HFFc6 (cell line): ENCODE measurements around the gene RFC1. TPM values are rescaled to one million over a fixed set of nuclear protein-coding genes. Genes with fewer than 3 reads are reported as not detected.
"Not testable (repeated sequence)": the region's sequence is repeated elsewhere in the genome, so short reads cannot be mapped to it uniquely, and the experiment has no call there.

Experiments used
- DNase-seq: peaks from one replicate; pipeline ENCODE4 v3.0.0-alpha.2; 2018
- H3K27ac Mint-ChIP-seq: 2 replicates; pipeline ENCODE4 v1.8.0; 2020; ENCODE audit warnings: mild to moderate bottlenecking, mixed read lengths
- H3K27me3 Mint-ChIP-seq: 2 replicates; pipeline ENCODE4 v1.8.0; 2021; ENCODE audit warnings: mild to moderate bottlenecking, moderate library complexity, mixed read lengths; ENCODE audit not compliant: insufficient read depth
- H3K36me3 Mint-ChIP-seq: 2 replicates; pipeline ENCODE4 v1.8.0; 2021; ENCODE audit warnings: low read depth, mixed read lengths
- H3K4me1 Mint-ChIP-seq: 2 replicates; pipeline ENCODE4 v1.8.0; 2020; ENCODE audit warnings: low read depth, mixed read lengths
- H3K4me3 Mint-ChIP-seq: 2 replicates; pipeline ENCODE4 v1.8.0; 2020; ENCODE audit warnings: mild to moderate bottlenecking, moderate library complexity, mixed read lengths
- H3K9me3 Mint-ChIP-seq: 2 replicates; pipeline ENCODE4 v1.8.0; 2020; ENCODE audit warnings: mild to moderate bottlenecking, mixed read lengths
- CTCF ChIP-seq: fragments of 200-600 bp; sonication (generic); IDR thresholded peaks from 2 replicates; pipeline ENCODE4 v1.5.0; 2021; ENCODE audit warnings: antibody characterized with exemption, mild to moderate bottlenecking
- total RNA-seq, 6 experiments: library from RNA; stranded (reverse); fragmentation: NEBNext Ultra II Directional; extraction: Animal tissue kit (Norgen Biotek cat#: 25700); gene quantifications; 2 replicates in 1 of 6; 3 replicates in 5 of 6; pipeline ENCODE4 v1.2.3, GENCODE V29; 2021

RFC1 gene
- total RNA-seq, 6 experiments from 2014 or later: 35.1 to 42.7 (median 41.0) TPM

GRCh38 chr4:39285853-39286252 lies 80.3 kb downstream of the RFC1 start:
- Mint-ChIP-seq H3K27me3 (no peaks in the 10 kb centered on the region), H3K4me1 (no peaks in the 10 kb centered on the region), H3K4me3 (no peak overlapping the region), H3K9me3 (no peaks in the 10 kb centered on the region), H3K36me3 (peaks cover 26% of the 10 kb centered on the region), H3K27ac (0 out of 2 replicates have a peak overlapping the region, but pooled peaks have one; percentile 2)
- no peak for DNase-seq
- TF ChIP-seq CTCF: no peak

GRCh38 chr4:39285111-39285795 lies 80.9 kb downstream of the RFC1 start:
- Mint-ChIP-seq H3K27ac (no peak overlapping the region), H3K9me3 (no peaks in the 10 kb centered on the region), H3K4me1 (no peaks in the 10 kb centered on the region), H3K4me3 (no peak overlapping the region), H3K36me3 (peaks cover 24% of the 10 kb centered on the region), H3K27me3 (no peaks in the 10 kb centered on the region)
- no peak for DNase-seq
- TF ChIP-seq CTCF: no peak

- Mint-ChIP-seq H3K9me3 (no peaks in the 10 kb centered on the region), H3K36me3 (peaks cover 10% of the 10 kb centered on the region; the same call in 1 of the 2 replicates), H3K4me3 (no peak overlapping the region), H3K27ac (no peak overlapping the region), H3K4me1 (no peaks in the 10 kb centered on the region), H3K27me3 (peaks cover 1% of the 10 kb centered on the region; the same call in 1 of the 2 replicates)
- no peak for TF ChIP-seq CTCF
- DNase-seq: no peak
Measured at GRCh38 chr4:39280770-39281169, 85.4 kb downstream of the RFC1 start.

- Mint-ChIP-seq H3K27ac (no peak overlapping the region), H3K4me3 (no peak overlapping the region), H3K36me3 (peaks cover 15% of the 10 kb centered on the region), H3K9me3 (no peaks in the 10 kb centered on the region), H3K27me3 (peaks cover 5% of the 10 kb centered on the region; the same call in 1 of the 2 replicates), H3K4me1 (no peaks in the 10 kb centered on the region)
- no peak for DNase-seq
- no peak for TF ChIP-seq CTCF
Measured at GRCh38 chr4:39279416-39279815, 86.7 kb downstream of the RFC1 start.

GRCh38 chr4:39278476-39278875 lies 87.7 kb downstream of the RFC1 start:
- Mint-ChIP-seq H3K9me3 (no peaks in the 10 kb centered on the region), H3K27me3 (peaks cover 5% of the 10 kb centered on the region; the same call in 1 of the 2 replicates), H3K27ac (no peak overlapping the region), H3K4me3 (no peak overlapping the region), H3K4me1 (no peaks in the 10 kb centered on the region), H3K36me3 (peaks cover 21% of the 10 kb centered on the region)
- no peak for TF ChIP-seq CTCF
- DNase-seq: no peak

- not testable (repeated sequence) for H3K27me3 Mint-ChIP-seq, H3K4me1 Mint-ChIP-seq, H3K4me3 Mint-ChIP-seq, H3K27ac Mint-ChIP-seq, DNase-seq, H3K9me3 Mint-ChIP-seq
- peaks cover 21% of the 10 kb centered on the region for H3K36me3 Mint-ChIP-seq
Measured at GRCh38 chr4:39277661-39278060, 88.5 kb downstream of the RFC1 start.
